ENCODE results near the gene THOC1. TPM values are rescaled to one million over a fixed set of nuclear protein-coding genes. Genes with fewer than 3 reads are reported as not detected.

Gene THOC1
- total and polyA plus RNA-seq, 2 experiments from 2014 or later, result 73.0 to 108 TPM

DNA sequence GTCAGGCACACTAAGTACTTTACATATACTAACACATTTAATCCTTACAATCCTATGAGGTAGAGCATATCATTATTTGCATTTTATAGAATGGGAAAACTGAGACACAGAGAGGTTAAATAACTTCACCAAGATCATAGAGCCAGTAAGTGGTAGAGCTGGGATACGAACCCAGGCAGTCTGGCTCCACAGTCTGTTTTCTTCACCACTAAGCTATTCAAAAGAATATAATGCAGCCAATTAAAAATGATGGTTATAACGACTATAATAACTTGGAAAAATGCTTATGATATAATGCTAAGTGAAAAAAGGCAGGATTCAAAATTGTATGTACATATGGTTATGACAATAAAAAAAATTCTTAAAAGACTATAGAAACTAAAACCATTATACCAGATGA lies 7.3 kb downstream of the THOC1 start:
- Histone ChIP-seq H3K4me2 (no peak overlapping the region), H3K79me2 (replicated peaks; ENCODE audit: insufficient read depth) (peaks cover 15% of the 10 kb centered on the region), H3F3A (replicated peaks; ENCODE audit: low read depth) (no peaks in the 10 kb centered on the region), H3K27ac (ENCODE audit: low read depth) (no peak overlapping the region), H3K27me3 (ENCODE audit: insufficient read depth) (no peaks in the 10 kb centered on the region), H3K9me2 (ENCODE audit: insufficient read depth) (no peaks in the 10 kb centered on the region), H3K4me3 (no peak overlapping the region), H3K4me1 (ENCODE audit: insufficient read depth) (no peaks in the 10 kb centered on the region), H4K20me1 (replicated peaks; ENCODE audit: insufficient read depth) (peaks cover 9% of the 10 kb centered on the region; the same call in 1 of the 2 replicates), H3K36me3 (ENCODE audit: insufficient read depth) (peaks cover 76% of the 10 kb centered on the region), H2AFZ (no peak overlapping the region)
- Mint-ChIP-seq H3K4me3 (no peak overlapping the region), H3K36me3 (ENCODE audit: low read depth) (peaks cover 63% of the 10 kb centered on the region), H3K9me3 (no peaks in the 10 kb centered on the region), H3K27me3 (ENCODE audit: insufficient read depth, low read depth, poor library complexity) (no peaks in the 10 kb centered on the region), H3K27ac (no peak overlapping the region), H3K4me1 (no peaks in the 10 kb centered on the region)
- no peak for DNase-seq (ENCODE audit: low spot score)
- TF ChIP-seq ZNF331 (CRISPR knock-in tag; IDR thresholded peaks at IDR 0.05; ENCODE audit: low read depth), result no peak
- TF ChIP-seq ZNF114 (CRISPR knock-in tag; IDR thresholded peaks at IDR 0.05), result no peak
- TF ChIP-seq STAT1 (IDR thresholded peaks at IDR 0.05; ENCODE audit: unreplicated experiment), result no peak
- no peak for TF ChIP-seq EZH2 (IDR thresholded peaks at IDR 0.05; ENCODE audit: low read depth, unreplicated experiment)
- TF ChIP-seq, protein P1, sequence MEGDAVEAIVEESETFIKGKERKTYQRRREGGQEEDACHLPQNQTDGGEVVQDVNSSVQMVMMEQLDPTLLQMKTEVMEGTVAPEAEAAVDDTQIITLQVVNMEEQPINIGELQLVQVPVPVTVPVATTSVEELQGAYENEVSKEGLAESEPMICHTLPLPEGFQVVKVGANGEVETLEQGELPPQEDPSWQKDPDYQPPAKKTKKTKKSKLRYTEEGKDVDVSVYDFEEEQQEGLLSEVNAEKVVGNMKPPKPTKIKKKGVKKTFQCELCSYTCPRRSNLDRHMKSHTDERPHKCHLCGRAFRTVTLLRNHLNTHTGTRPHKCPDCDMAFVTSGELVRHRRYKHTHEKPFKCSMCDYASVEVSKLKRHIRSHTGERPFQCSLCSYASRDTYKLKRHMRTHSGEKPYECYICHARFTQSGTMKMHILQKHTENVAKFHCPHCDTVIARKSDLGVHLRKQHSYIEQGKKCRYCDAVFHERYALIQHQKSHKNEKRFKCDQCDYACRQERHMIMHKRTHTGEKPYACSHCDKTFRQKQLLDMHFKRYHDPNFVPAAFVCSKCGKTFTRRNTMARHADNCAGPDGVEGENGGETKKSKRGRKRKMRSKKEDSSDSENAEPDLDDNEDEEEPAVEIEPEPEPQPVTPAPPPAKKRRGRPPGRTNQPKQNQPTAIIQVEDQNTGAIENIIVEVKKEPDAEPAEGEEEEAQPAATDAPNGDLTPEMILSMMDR (conservative IDR thresholded peaks at IDR 0.05; ENCODE audit: low read depth in 2 of 2), result no peak
- TF ChIP-seq, protein P2, sequence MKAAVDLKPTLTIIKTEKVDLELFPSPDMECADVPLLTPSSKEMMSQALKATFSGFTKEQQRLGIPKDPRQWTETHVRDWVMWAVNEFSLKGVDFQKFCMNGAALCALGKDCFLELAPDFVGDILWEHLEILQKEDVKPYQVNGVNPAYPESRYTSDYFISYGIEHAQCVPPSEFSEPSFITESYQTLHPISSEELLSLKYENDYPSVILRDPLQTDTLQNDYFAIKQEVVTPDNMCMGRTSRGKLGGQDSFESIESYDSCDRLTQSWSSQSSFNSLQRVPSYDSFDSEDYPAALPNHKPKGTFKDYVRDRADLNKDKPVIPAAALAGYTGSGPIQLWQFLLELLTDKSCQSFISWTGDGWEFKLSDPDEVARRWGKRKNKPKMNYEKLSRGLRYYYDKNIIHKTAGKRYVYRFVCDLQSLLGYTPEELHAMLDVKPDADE (IDR thresholded peaks at IDR 0.05), result no peak
- TF ChIP-seq POLR2AphosphoS5 (IDR thresholded peaks at IDR 0.05; ENCODE audit: low read depth), result no peak
- no peak for TF ChIP-seq CREB1 (CRISPR knock-in tag; IDR thresholded peaks at IDR 0.05; ENCODE audit: low read depth)
- no peak for TF ChIP-seq EZH2phosphoT487 (IDR thresholded peaks at IDR 0.05; ENCODE audit: unreplicated experiment)
- no peak for TF ChIP-seq REST (IDR thresholded peaks at IDR 0.05; ENCODE audit: unreplicated experiment)
- no peak for TF ChIP-seq JUNB (IDR thresholded peaks at IDR 0.05; ENCODE audit: unreplicated experiment)
- no peak for TF ChIP-seq ZNF462 (CRISPR knock-in tag; IDR thresholded peaks at IDR 0.05)
- no peak for TF ChIP-seq NANOG (IDR thresholded peaks at IDR 0.05; ENCODE audit: borderline replicate concordance)
- ATAC-seq, result no peak

Data from GM23338 (cell line).